Measurements from ENCODE around the gene KCNK6.

Gene KCNK6

DNA sequence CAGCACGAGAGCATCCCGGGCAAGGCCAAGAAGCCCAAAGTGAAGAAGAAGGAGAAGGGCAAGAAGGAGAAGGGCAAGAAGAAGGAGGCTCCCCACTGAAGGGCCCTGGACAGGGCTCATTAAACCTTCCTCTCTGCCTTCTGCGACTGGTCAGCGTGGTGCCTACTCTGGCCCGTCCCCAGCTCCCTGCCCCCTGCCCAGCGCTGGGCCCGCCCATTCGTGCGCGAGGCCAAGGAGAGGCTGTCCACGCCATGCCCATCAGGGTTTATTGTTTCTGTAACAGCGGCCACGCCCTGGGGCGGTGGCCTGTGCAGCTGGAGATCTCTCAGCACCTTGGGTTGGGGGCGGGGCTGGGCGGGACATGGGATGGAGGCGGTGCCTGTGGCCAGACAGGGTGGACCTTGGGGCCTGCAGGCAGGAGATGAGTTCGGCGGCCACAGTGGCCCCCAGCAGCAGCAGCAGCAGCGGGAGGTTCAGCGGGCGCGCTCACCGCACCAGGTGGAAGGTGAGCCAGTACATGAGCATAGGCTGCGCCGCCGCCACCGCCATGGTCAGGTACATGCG is 14.7 kb upstream of the KCNK6 start:
- H3K9me3 ChIP-seq (replicated peaks in 1 of 2; ENCODE audit: control insufficient read depth in 2 of 2, insufficient read depth in 1 of 2, low read depth in 1 of 2, low read length in 2 of 2) = no peaks in the 10 kb centered on the region
- H3K4me1 ChIP-seq (ENCODE audit: control insufficient read depth in 2 of 2, insufficient read depth in 1 of 2, low read depth in 1 of 2, low read length in 2 of 2) = peaks cover 5 to 15% of the 10 kb centered on the region in 2 donors
- H3K9ac ChIP-seq (ENCODE audit: low read depth, low read length, poor library complexity) = peak overlapping the region; percentile 77
- peaks cover 2% of the 10 kb centered on the region for H3K79me1 ChIP-seq (ENCODE audit: low read depth, low read length)
- H3K18ac ChIP-seq (ENCODE audit: low read length) = peak overlapping the region; percentile 96
- no peak overlapping the region for H3K4me3 ChIP-seq (ENCODE audit: low read length in 2 of 2)
- H2BK12ac ChIP-seq (ENCODE audit: low read length) = peak overlapping the region; percentile 73
- H2AFZ ChIP-seq (ENCODE audit: low read length) = no peak overlapping the region
- no peak overlapping the region for H3K27ac ChIP-seq (replicated peaks; ENCODE audit: low read length)
- peaks cover 15 to 23% of the 10 kb centered on the region in 2 donors for H3K36me3 ChIP-seq (replicated peaks in 1 of 2; ENCODE audit: control insufficient read depth in 2 of 2, insufficient read depth in 2 of 2, low read length in 2 of 2)
- peak overlapping the region; percentile 71 for H3K14ac ChIP-seq (ENCODE audit: low read length)
- H3K23ac ChIP-seq (ENCODE audit: low read depth, low read length, poor library complexity) = peak overlapping the region; percentile 99
- no peak overlapping the region for H2BK5ac ChIP-seq (ENCODE audit: low read length)
- H3K4ac ChIP-seq (ENCODE audit: low read length) = no peak overlapping the region
- H3K4me2 ChIP-seq (ENCODE audit: insufficient read depth, low read length, poor library complexity, severe bottlenecking) = peak overlapping the region; percentile 52
- peak; percentile 82 for DNase-seq (ENCODE audit: low spot score)
- no peak overlapping the region for H4K8ac ChIP-seq (ENCODE audit: low read depth, low read length)
- H2BK120ac ChIP-seq (ENCODE audit: low read depth, low read length) = no peak overlapping the region
- H4K91ac ChIP-seq (ENCODE audit: low read depth, low read length, poor library complexity) = no peak overlapping the region
- no CpG with 5 or more reads among the region's 29 CpGs for WGBS, 2 donors (ENCODE audit: extremely low coverage in 2 of 2, insufficient read length in 2 of 2, insufficient replicate concordance in 1 of 2)
- H2AK5ac ChIP-seq (ENCODE audit: low read depth, low read length) = peak overlapping the region; percentile 98
- H3K27me3 ChIP-seq (ENCODE audit: control insufficient read depth in 3 of 3, insufficient read depth in 3 of 3, low read depth in 1 of 3, low read length in 3 of 3) = peaks cover 0 to 11% (median 0%) of the 10 kb centered on the region in 3 experiments
- H2BK15ac ChIP-seq (ENCODE audit: low read length) = peak overlapping the region; percentile 100

DNA sequence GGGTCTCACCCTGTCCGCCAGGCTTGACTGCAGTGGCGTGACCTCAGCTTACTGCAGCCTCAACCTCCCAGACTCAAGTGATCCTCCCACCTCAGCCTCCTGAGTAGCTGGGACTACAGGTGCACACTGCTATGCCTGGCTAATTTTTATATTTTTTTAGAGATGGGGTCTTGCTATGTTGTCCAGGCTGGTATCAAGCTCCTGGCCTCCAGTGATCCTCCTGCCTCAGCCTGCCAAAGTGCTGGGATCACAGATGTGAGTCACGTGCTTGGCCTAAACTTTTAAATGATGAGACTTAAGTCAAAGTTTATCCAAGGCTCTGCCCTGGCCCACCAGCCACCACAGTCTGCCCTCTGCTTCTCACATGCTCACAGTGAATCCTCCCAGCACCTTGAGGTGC is 13.4 kb upstream of the KCNK6 start:
- H3K4me1 ChIP-seq (ENCODE audit: control insufficient read depth in 2 of 2, insufficient read depth in 1 of 2, low read depth in 1 of 2, low read length in 2 of 2) = peaks cover 0 to 15% of the 10 kb centered on the region in 2 donors
- H3K27me3 ChIP-seq (ENCODE audit: control insufficient read depth in 3 of 3, insufficient read depth in 3 of 3, low read depth in 1 of 3, low read length in 3 of 3) = peaks cover 0 to 11% (median 0%) of the 10 kb centered on the region in 3 experiments
- H3K4me2 ChIP-seq (ENCODE audit: insufficient read depth, low read length, poor library complexity, severe bottlenecking) = no peak overlapping the region
- H3K79me1 ChIP-seq (ENCODE audit: low read depth, low read length) = peaks cover 2% of the 10 kb centered on the region
- no peak overlapping the region for H2AK5ac ChIP-seq (ENCODE audit: low read depth, low read length)
- H3K18ac ChIP-seq (ENCODE audit: low read length) = no peak overlapping the region
- H4K8ac ChIP-seq (ENCODE audit: low read depth, low read length) = no peak overlapping the region
- peaks cover 15 to 23% of the 10 kb centered on the region in 2 donors for H3K36me3 ChIP-seq (replicated peaks in 1 of 2; ENCODE audit: control insufficient read depth in 2 of 2, insufficient read depth in 2 of 2, low read length in 2 of 2)
- H3K14ac ChIP-seq (ENCODE audit: low read length) = no peak overlapping the region
- no peak overlapping the region for H2BK15ac ChIP-seq (ENCODE audit: low read length)
- H3K9me3 ChIP-seq (replicated peaks in 1 of 2; ENCODE audit: control insufficient read depth in 2 of 2, insufficient read depth in 1 of 2, low read depth in 1 of 2, low read length in 2 of 2) = no peaks in the 10 kb centered on the region
- H4K91ac ChIP-seq (ENCODE audit: low read depth, low read length, poor library complexity) = no peak overlapping the region
- no peak overlapping the region for H3K27ac ChIP-seq (replicated peaks; ENCODE audit: low read length)
- WGBS, 2 donors (ENCODE audit: extremely low coverage in 2 of 2, insufficient read length in 2 of 2, insufficient replicate concordance in 1 of 2) = no CpG with 5 or more reads among the region's 3 CpGs
- no peak overlapping the region for H3K4ac ChIP-seq (ENCODE audit: low read length)
- no peak overlapping the region for H3K23ac ChIP-seq (ENCODE audit: low read depth, low read length, poor library complexity)
- no peak for DNase-seq (ENCODE audit: low spot score)
- no peak overlapping the region for H2AFZ ChIP-seq (ENCODE audit: low read length)
- no peak overlapping the region for H3K9ac ChIP-seq (ENCODE audit: low read depth, low read length, poor library complexity)
- no peak overlapping the region for H2BK5ac ChIP-seq (ENCODE audit: low read length)
- no peak overlapping the region for H3K4me3 ChIP-seq (ENCODE audit: low read length in 2 of 2)
- H2BK120ac ChIP-seq (ENCODE audit: low read depth, low read length) = no peak overlapping the region
- H2BK12ac ChIP-seq (ENCODE audit: low read length) = no peak overlapping the region

- H3K14ac ChIP-seq (ENCODE audit: low read length) = no peak overlapping the region
- H3K4me3 ChIP-seq (ENCODE audit: low read length in 2 of 2) = no peak overlapping the region
- no peak overlapping the region for H3K27ac ChIP-seq (replicated peaks; ENCODE audit: low read length)
- H3K4me2 ChIP-seq (ENCODE audit: insufficient read depth, low read length, poor library complexity, severe bottlenecking) = no peak overlapping the region
- no peak overlapping the region for H2AK5ac ChIP-seq (ENCODE audit: low read depth, low read length)
- peaks cover 2% of the 10 kb centered on the region for H3K79me1 ChIP-seq (ENCODE audit: low read depth, low read length)
- no peak overlapping the region for H2BK120ac ChIP-seq (ENCODE audit: low read depth, low read length)
- no peak overlapping the region for H4K8ac ChIP-seq (ENCODE audit: low read depth, low read length)
- H2BK15ac ChIP-seq (ENCODE audit: low read length) = no peak overlapping the region
- no peak overlapping the region for H3K9ac ChIP-seq (ENCODE audit: low read depth, low read length, poor library complexity)
- H2AFZ ChIP-seq (ENCODE audit: low read length) = no peak overlapping the region
- H3K23ac ChIP-seq (ENCODE audit: low read depth, low read length, poor library complexity) = peak overlapping the region; percentile 43
- no peak overlapping the region for H4K91ac ChIP-seq (ENCODE audit: low read depth, low read length, poor library complexity)
- DNase-seq (ENCODE audit: low spot score) = no peak
- H2BK12ac ChIP-seq (ENCODE audit: low read length) = no peak overlapping the region
- H2BK5ac ChIP-seq (ENCODE audit: low read length) = no peak overlapping the region
- H3K9me3 ChIP-seq (replicated peaks in 1 of 2; ENCODE audit: control insufficient read depth in 2 of 2, insufficient read depth in 1 of 2, low read depth in 1 of 2, low read length in 2 of 2) = no peaks in the 10 kb centered on the region
- no CpG with 5 or more reads among the region's 4 CpGs for WGBS, 2 donors (ENCODE audit: extremely low coverage in 2 of 2, insufficient read length in 2 of 2, insufficient replicate concordance in 1 of 2)
- no peak overlapping the region for H3K4ac ChIP-seq (ENCODE audit: low read length)
- H3K27me3 ChIP-seq (ENCODE audit: control insufficient read depth in 3 of 3, insufficient read depth in 3 of 3, low read depth in 1 of 3, low read length in 3 of 3) = peaks cover 0 to 11% (median 0%) of the 10 kb centered on the region in 3 experiments
- H3K36me3 ChIP-seq (replicated peaks in 1 of 2; ENCODE audit: control insufficient read depth in 2 of 2, insufficient read depth in 2 of 2, low read length in 2 of 2) = peaks cover 15 to 23% of the 10 kb centered on the region in 2 donors
- H3K4me1 ChIP-seq (ENCODE audit: control insufficient read depth in 2 of 2, insufficient read depth in 1 of 2, low read depth in 1 of 2, low read length in 2 of 2) = peaks cover 0 to 15% of the 10 kb centered on the region in 2 donors
- no peak overlapping the region for H3K18ac ChIP-seq (ENCODE audit: low read length)
Observed at GRCh38 chr19:38307076-38307475, 12.6 kb upstream of the KCNK6 start.

DNA sequence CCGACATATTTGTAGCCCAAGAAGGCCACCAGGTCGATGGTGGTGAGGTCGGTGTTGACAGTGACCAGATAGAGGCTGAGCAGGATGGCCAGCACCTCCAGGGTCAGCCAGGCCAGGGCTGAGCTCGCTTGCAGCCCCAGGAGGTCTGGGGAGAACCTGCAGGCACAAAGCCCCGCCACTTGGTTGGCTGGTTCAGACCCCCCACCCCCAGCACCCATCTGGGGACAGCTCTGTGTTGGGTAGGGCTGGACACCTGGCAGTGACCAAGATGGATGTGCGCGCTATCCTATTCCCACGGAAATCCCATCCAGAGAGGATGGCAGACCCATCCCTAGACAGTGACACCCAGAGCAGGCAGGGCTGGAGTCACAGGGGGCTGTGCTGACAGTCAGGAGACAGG is 12.0 kb upstream of the KCNK6 start:
- Histone ChIP-seq H3K36me3 (replicated peaks in 1 of 2; ENCODE audit: control insufficient read depth in 2 of 2, insufficient read depth in 2 of 2, low read length in 2 of 2) (peaks cover 15 to 23% of the 10 kb centered on the region in 2 donors), H2AK5ac (ENCODE audit: low read depth, low read length) (no peak overlapping the region)
- DNase-seq (ENCODE audit: low spot score) = no peak

More for the DNA sequence above, 12.0 kb upstream of the KCNK6 start:
- Histone ChIP-seq H2AFZ (ENCODE audit: low read length) (no peak overlapping the region), H3K14ac (ENCODE audit: low read length) (no peak overlapping the region), H3K4me1 (ENCODE audit: control insufficient read depth in 2 of 2, insufficient read depth in 1 of 2, low read depth in 1 of 2, low read length in 2 of 2) (peaks cover 0 to 15% of the 10 kb centered on the region in 2 donors), H3K18ac (ENCODE audit: low read length) (peak overlapping the region; percentile 8), H4K8ac (ENCODE audit: low read depth, low read length) (no peak overlapping the region), H3K4ac (ENCODE audit: low read length) (no peak overlapping the region), H4K91ac (ENCODE audit: low read depth, low read length, poor library complexity) (no peak overlapping the region), H2BK120ac (ENCODE audit: low read depth, low read length) (no peak overlapping the region), H3K27ac (replicated peaks; ENCODE audit: low read length) (no peak overlapping the region), H3K79me1 (ENCODE audit: low read depth, low read length) (peaks cover 2% of the 10 kb centered on the region), H3K23ac (ENCODE audit: low read depth, low read length, poor library complexity) (peak overlapping the region; percentile 43), H3K9me3 (replicated peaks in 1 of 2; ENCODE audit: control insufficient read depth in 2 of 2, insufficient read depth in 1 of 2, low read depth in 1 of 2, low read length in 2 of 2) (no peaks in the 10 kb centered on the region), H3K4me3 (ENCODE audit: low read length in 2 of 2) (no peak overlapping the region), H2BK12ac (ENCODE audit: low read length) (no peak overlapping the region), H3K27me3 (ENCODE audit: control insufficient read depth in 3 of 3, insufficient read depth in 3 of 3, low read depth in 1 of 3, low read length in 3 of 3) (peaks cover 0 to 11% (median 0%) of the 10 kb centered on the region in 3 experiments), H2BK5ac (ENCODE audit: low read length) (no peak overlapping the region), H3K4me2 (ENCODE audit: insufficient read depth, low read length, poor library complexity, severe bottlenecking) (no peak overlapping the region), H3K9ac (ENCODE audit: low read depth, low read length, poor library complexity) (no peak overlapping the region), H2BK15ac (ENCODE audit: low read length) (no peak overlapping the region)
- no CpG with 5 or more reads among the region's 8 CpGs for whole genome bisulfite sequencing, 2 donors (ENCODE audit: extremely low coverage in 2 of 2, insufficient read length in 2 of 2, insufficient replicate concordance in 1 of 2)
